ENCODE results near the gene PLEKHB1.

DNA sequence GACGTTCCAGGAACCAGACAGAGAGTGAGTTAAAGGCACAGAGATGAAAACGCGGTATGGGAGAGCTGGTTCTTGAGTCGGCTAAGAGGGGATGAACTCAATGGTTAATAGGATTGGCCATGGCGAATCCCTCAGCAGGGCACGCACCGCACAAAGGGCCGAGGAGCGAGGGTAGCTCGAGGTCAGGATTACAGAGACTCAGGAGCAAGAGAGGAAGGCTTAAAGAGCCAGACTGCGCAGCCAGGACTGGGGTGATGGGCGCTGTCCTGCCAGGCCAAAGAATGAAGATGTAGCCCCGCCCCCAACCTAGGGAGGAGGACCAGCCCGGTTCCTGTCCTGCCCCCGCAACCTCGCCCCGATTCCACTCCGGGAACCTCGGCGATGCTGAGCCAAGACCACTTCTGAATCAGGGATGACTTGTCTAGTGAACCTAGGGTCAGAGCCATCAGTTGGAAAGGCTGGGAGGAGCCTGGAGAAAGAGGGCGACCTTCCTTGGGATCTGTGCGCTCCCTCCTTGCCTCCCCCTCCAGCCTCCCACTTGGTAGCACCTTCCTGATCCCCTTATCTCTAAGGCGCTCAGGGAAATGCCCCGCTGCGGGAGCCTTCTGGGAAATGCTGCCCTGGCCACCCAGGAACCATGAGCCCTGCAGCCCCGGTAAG is at the start of gene PLEKHB1:
- TF ChIP-seq POLR2AphosphoS5 (IDR thresholded peaks at IDR 0.05) = no peak
- TF ChIP-seq, protein P1, sequence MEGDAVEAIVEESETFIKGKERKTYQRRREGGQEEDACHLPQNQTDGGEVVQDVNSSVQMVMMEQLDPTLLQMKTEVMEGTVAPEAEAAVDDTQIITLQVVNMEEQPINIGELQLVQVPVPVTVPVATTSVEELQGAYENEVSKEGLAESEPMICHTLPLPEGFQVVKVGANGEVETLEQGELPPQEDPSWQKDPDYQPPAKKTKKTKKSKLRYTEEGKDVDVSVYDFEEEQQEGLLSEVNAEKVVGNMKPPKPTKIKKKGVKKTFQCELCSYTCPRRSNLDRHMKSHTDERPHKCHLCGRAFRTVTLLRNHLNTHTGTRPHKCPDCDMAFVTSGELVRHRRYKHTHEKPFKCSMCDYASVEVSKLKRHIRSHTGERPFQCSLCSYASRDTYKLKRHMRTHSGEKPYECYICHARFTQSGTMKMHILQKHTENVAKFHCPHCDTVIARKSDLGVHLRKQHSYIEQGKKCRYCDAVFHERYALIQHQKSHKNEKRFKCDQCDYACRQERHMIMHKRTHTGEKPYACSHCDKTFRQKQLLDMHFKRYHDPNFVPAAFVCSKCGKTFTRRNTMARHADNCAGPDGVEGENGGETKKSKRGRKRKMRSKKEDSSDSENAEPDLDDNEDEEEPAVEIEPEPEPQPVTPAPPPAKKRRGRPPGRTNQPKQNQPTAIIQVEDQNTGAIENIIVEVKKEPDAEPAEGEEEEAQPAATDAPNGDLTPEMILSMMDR (IDR thresholded peaks at IDR 0.05) = no peak
